ENCODE measurements around the gene ZNF827.

DNA sequence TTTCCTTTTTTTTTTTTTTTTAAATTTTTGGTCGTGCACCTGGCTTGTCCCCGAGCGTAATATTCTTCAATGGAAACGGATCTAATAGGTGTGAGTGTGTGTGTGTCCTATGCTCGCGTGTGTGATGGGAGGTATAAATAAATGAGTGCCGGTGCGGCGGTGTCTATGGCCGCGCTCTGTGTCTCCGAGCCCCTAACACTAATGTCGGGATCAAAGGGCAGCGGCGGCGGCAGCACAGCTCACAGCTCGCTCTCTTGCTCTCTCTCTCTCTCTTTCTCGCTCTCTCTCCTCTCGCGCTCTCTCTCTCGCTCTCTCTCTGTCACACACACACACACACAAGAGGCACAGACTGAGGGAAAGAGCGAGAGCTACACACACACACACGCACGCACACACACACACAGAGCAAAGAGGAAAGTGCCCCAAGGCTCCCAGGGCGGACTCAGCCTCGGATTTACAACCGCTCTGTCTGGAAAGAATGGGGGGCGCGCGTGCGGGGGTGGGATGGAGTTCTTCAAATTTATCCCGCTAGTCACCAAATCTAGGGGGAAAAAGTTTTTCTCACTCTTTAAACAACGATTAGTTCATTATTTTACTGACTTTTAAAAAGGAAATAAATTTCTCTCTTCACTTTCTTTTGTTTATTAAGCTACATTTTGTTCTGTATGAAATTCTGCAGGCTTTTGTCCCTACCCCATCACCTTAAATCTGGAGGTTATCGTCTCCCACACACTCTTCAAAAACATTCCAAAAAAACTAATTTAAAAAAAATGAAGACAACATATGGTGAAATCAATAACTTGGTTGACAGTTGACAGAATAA is at the start of gene ZNF827:
- TF ChIP-seq POLR2AphosphoS5 (IDR thresholded peaks at IDR 0.05; ENCODE audit: low read depth, low read length) (no peak), ZFYVE20 (CRISPR knock-in tag; IDR thresholded peaks at IDR 0.05; ENCODE audit: borderline replicate concordance, low read depth) (no peak), ELF4 (CRISPR knock-in tag; IDR thresholded peaks at IDR 0.05; ENCODE audit: borderline replicate concordance) (no peak), HMG20B (CRISPR knock-in tag; conservative IDR thresholded peaks at IDR 0.05) (0 out of 2 replicates have a peak, but pooled peaks have one; percentile 54), ZBTB7A (CRISPR knock-in tag; IDR thresholded peaks at IDR 0.05) (0 out of 2 replicates have a peak, but pooled peaks have one; percentile 32), NFIC (IDR thresholded peaks at IDR 0.05; ENCODE audit: low read length) (no peak), HDAC6 (IDR thresholded peaks at IDR 0.05; ENCODE audit: low read depth, low read length) (no peak)

Data from HepG2 (cell line).